ENCODE data around the gene ADAMTS2.

GRCh38 chr5:179185256-179185940, 159.9 kb downstream of the ADAMTS2 start:
- TF ChIP-seq CTCF (conservative IDR thresholded peaks at IDR 0.05; ENCODE audit: low read depth, low read length): no peak
- TF ChIP-seq EZH2 (IDR thresholded peaks at IDR 0.05; ENCODE audit: low read length, unreplicated experiment): no peak
- TF ChIP-seq EZH2phosphoT487 (IDR thresholded peaks at IDR 0.05; ENCODE audit: borderline replicate concordance, low read length): no peak
